CD4-positive, alpha-beta T cell treated with Interleukin-4 for 4 hours (primary cell): ENCODE data around the gene CDH20.

Experiments used
- DNase-seq: peaks from one replicate; pipeline ENCODE4 v3.0.0-alpha.2; 2020

CDH20 gene

GRCh38 chr18:61581578-61582201 lies 248.5 kb downstream of the CDH20 start:
- peak; percentile 37 for DNase-seq

- no peak for DNase-seq
Observed at GRCh38 chr18:61582202-61582710, 249.0 kb downstream of the CDH20 start.

- DNase-seq, result no peak
Observed at GRCh38 chr18:61583548-61583947, 250.3 kb downstream of the CDH20 start.

GRCh38 chr18:61587865-61588264 lies 254.6 kb downstream of the CDH20 start:
- no peak for DNase-seq

- DNase-seq, result peak; percentile 5
Observed at GRCh38 chr18:61589053-61589723, 256.0 kb downstream of the CDH20 start.

GRCh38 chr18:61589724-61590065 lies 256.5 kb downstream of the CDH20 start:
- DNase-seq, result no peak

GRCh38 chr18:61591253-61591652 lies 258.0 kb downstream of the CDH20 start:
- DNase-seq, result no peak

GRCh38 chr18:61595615-61596251 lies 262.5 kb downstream of the CDH20 start:
- no peak for DNase-seq

GRCh38 chr18:61596296-61596695 lies 263.1 kb downstream of the CDH20 start:
- DNase-seq, result no peak

- DNase-seq, result no peak
Observed at GRCh38 chr18:61597316-61597715, 264.1 kb downstream of the CDH20 start.

- DNase-seq, result no peak
Observed at GRCh38 chr18:61600422-61600821, 267.2 kb downstream of the CDH20 start.

- no peak for DNase-seq
Observed at GRCh38 chr18:61602836-61603235, 269.6 kb downstream of the CDH20 start.
